Measurements from ENCODE around the gene CDKAL1.

CDKAL1 gene

GRCh38 chr6:20630617-20631548 is 96.6 kb downstream of the CDKAL1 start:
- TF ChIP-seq CTCF (IDR thresholded peaks at IDR 0.05; ENCODE audit: extremely low read depth, insufficient read depth, missing control alignments), result no peak
- DNase-seq (ENCODE audit: low spot score), result peak; percentile 30
- in situ Hi-C loops (cut with MboI; ENCODE audit: low pct_unique_long_range_greater_than_20kb, low sequenced_read_pairs, unreplicated experiment), result no loop called here

GRCh38 chr6:20631549-20631924 is 97.3 kb downstream of the CDKAL1 start:
- in situ Hi-C loops (cut with MboI; ENCODE audit: low pct_unique_long_range_greater_than_20kb, low sequenced_read_pairs, unreplicated experiment), result no loop called here
- no peak for DNase-seq (ENCODE audit: low spot score)
- no peak for TF ChIP-seq CTCF (IDR thresholded peaks at IDR 0.05; ENCODE audit: extremely low read depth, insufficient read depth, missing control alignments)

- TF ChIP-seq CTCF (IDR thresholded peaks at IDR 0.05; ENCODE audit: extremely low read depth, insufficient read depth, missing control alignments), result no peak
- in situ Hi-C loops (cut with MboI; ENCODE audit: low pct_unique_long_range_greater_than_20kb, low sequenced_read_pairs, unreplicated experiment), result no loop called here
- DNase-seq (ENCODE audit: low spot score), result no peak
Observed at GRCh38 chr6:20632696-20633095, 98.4 kb downstream of the CDKAL1 start.

- in situ Hi-C loops (cut with MboI; ENCODE audit: low pct_unique_long_range_greater_than_20kb, low sequenced_read_pairs, unreplicated experiment), result no loop called here
- no peak for TF ChIP-seq CTCF (IDR thresholded peaks at IDR 0.05; ENCODE audit: extremely low read depth, insufficient read depth, missing control alignments)
- DNase-seq (ENCODE audit: low spot score), result no peak
Observed at GRCh38 chr6:20633566-20634340, 99.5 kb downstream of the CDKAL1 start.

- in situ Hi-C loops (cut with MboI; ENCODE audit: low pct_unique_long_range_greater_than_20kb, low sequenced_read_pairs, unreplicated experiment), result no loop called here
- TF ChIP-seq CTCF (IDR thresholded peaks at IDR 0.05; ENCODE audit: extremely low read depth, insufficient read depth, missing control alignments), result no peak
- no peak for DNase-seq (ENCODE audit: low spot score)
Observed at GRCh38 chr6:20639161-20639560, 104.9 kb downstream of the CDKAL1 start.

GRCh38 chr6:20640181-20640580 is 105.9 kb downstream of the CDKAL1 start:
- DNase-seq (ENCODE audit: low spot score), result no peak
- no peak for TF ChIP-seq CTCF (IDR thresholded peaks at IDR 0.05; ENCODE audit: extremely low read depth, insufficient read depth, missing control alignments)
- in situ Hi-C loops (cut with MboI; ENCODE audit: low pct_unique_long_range_greater_than_20kb, low sequenced_read_pairs, unreplicated experiment), result no loop called here
